HK-2 (cell line): ENCODE results near the gene PPIL4.

Source experiments
- DNase-seq: peaks from one replicate; pipeline ENCODE4 v3.0.0-alpha.2; 2018; ENCODE audit not compliant: unreplicated experiment

Gene PPIL4

GRCh38 chr6:149459761-149460160 lies 86.1 kb downstream of the PPIL4 start:
- DNase-seq, result no peak

GRCh38 chr6:149458806-149459205 lies 87.0 kb downstream of the PPIL4 start:
- no peak for DNase-seq

GRCh38 chr6:149458196-149458595 lies 87.6 kb downstream of the PPIL4 start:
- no peak for DNase-seq

- DNase-seq, result no peak
Measured at GRCh38 chr6:149457316-149457884, 88.4 kb downstream of the PPIL4 start.

- DNase-seq, result no peak
Measured at GRCh38 chr6:149456311-149457021, 89.4 kb downstream of the PPIL4 start.

GRCh38 chr6:149455031-149455732 lies 90.7 kb downstream of the PPIL4 start:
- DNase-seq, result no peak
